ENCODE measurements around the gene CEBPA.

The CEBPA gene

DNA sequence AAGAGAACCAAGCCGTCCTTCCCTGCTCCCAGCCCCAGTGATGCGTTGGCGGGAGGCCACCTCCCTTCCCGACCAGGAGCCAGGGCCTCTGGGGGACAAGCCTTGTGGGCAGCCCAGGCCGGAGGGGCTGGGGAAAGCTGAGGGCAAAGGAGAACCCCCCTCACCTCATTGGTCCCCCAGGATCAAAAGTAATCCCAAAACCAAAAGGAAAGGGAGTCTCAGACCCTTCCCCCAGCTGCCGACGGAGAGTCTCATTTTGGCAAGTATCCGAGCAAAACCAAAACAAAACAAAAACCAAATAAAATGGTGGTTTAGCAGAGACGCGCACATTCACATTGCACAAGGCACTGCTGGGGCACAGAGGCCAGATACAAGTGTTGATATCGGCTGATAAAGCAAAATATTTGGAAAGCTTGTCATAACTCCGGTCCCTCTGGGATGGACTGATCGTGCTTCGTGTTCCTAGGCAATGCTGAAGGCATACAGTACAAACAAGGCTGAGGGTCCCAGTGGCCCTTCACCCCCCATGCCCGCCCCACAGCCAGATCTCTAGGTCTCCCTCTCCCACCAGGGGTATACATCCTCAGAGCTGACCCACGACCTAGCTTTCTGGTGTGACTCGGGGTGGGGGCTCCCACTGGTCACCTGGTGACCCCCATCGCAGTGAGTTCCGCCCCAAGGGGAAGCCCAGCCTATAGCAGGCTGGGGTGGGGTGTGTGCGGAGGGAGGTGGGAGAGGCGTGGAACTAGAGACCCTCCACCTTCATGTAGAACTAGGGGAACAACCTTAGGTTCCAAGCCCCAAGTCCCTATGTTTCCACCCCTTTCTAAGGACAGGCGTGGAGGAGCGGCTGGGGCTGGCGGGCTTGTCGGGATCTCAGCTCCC is 2.1 kb downstream of the CEBPA start:
- DNase-seq: no peak

DNA sequence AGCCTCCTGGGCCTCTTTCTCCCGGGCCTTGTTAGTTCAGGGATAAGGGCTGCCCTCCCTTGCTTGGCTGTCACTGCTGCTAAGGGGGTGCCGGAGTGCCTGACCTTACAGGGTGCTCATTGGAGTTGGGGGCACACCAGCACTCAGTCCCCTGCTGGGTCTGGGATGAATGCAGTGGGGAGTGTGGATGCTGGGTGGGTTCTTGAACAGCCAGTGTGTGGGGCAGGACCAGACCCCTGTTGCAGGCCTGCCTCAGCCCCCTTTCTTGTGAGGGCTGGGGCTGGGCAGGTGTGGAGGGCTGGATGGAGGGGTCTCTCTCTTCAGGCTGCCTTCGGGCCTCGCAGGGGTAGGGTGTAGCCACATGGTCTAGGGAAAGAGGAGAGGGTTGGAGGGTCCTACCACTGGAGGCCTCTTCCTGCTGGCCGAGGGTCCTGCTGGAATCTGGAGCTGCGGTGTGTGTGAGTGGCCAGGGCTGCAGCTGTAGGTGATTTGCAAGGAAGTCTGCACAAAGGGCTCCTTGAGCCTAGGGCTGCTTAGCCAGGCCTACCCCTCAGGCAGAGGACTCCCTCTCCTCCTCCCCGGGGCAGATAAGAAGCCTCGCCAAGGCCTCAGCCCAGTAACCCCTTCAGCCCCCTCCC is 3.2 kb downstream of the CEBPA start:
- DNase-seq: peak; percentile 45

DNA sequence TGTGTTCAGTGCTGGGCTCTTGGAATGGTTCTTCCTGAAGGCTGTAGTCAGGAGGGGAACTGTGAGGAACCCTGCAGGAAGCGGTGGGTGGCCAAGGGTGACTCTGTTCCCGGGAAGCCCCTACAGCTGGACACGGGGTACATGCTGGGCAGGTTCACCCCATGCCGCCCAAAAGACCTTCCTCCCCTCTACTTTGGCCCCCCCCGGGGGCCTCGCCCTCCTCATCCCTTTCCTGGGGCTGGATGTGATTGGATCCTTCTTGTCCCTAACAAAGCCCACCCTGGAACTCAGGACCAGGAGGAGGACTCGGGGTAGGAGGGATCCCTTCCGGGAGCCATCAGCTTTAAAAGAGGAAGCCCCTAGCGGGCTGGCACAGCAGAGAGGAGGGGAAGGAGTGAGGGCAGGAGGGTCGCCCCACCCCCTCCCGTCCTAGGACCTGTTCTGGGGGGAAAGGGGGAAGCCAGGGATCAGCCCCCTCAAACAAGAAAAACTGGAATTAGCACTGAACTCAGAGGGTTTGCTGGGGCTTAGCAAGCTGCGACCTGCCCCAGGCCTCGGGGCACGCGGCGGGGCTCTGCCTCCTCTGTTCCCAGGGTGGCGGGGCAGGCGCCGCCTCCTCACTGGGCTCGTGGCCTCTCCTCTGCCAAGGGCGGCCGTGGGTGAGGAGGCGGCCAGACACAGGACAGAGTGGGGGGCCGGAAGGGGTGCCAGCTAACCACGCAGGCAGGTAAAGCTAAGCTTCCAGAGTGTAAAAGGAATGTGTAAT is 4.0 kb downstream of the CEBPA start:
- peak; percentile 33 for DNase-seq

- peak; percentile 15 for DNase-seq
Measured at GRCh38 chr19:33297401-33298145, 4.8 kb downstream of the CEBPA start.

- DNase-seq: peak; percentile 73
Measured at GRCh38 chr19:33296488-33296971, 5.8 kb downstream of the CEBPA start.

- peak; percentile 16 for DNase-seq
Measured at GRCh38 chr19:33295621-33296487, 6.5 kb downstream of the CEBPA start.

DNA sequence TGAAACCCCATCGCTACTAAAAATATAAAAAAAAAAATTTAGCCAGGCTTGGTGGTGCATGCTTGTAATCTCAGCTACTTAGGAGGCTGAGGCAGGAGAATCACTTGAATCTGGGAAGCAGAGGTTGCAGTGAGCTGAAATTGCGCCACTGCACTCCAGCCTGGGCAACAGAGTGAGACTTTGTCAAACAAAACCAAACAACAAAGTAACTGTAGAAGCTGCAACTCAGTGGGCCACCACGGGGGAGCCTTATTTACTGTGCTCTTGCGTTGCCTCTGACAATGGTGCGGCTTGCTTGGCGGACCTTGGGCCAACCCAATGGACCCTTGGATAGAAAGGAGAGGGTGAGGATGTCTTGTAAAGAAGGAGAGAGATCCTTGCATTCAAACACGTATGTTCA is 7.3 kb downstream of the CEBPA start:
- peak; percentile 32 for DNase-seq

- DNase-seq: peak; percentile 30
Measured at GRCh38 chr19:33294058-33294798, 8.1 kb downstream of the CEBPA start.

DNA sequence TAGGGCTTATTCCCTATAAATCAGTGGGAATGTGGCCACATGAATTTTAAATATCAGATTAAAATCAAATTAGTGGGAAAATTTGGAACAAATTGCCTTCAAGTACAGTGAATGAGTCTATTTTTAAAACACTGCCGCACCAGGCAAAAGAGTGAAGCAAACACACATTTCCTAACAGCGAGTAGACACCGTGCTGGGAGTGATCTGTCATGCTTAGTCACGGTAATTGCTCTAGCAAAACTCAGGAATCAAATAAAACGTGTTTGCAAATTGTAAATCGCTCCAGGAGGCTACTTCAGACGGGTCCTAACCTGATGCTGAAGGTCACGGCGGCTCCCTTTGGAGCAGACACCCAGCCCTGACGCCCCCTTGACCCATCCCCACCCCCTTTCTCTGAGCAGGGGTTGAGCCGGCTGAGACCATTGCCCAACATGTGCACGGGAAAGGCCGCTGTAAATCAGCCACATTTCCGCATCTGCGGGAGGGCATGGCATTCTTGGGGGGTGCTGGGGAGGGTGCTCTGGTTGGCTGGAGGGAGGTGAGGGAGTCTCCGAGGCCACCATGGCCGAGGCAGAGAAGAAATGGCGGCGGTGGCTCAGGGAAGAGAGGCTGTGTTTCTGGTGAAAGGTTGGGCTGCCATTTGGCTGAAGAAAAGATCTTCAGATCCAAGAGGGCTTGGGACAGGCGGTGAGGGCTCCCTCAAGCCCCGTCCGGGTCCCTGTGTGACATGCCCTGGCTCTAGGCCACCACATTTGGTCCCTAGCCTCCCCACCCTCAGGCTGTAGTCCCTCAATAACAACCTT is 8.9 kb downstream of the CEBPA start:
- peak; percentile 41 for DNase-seq

DNA sequence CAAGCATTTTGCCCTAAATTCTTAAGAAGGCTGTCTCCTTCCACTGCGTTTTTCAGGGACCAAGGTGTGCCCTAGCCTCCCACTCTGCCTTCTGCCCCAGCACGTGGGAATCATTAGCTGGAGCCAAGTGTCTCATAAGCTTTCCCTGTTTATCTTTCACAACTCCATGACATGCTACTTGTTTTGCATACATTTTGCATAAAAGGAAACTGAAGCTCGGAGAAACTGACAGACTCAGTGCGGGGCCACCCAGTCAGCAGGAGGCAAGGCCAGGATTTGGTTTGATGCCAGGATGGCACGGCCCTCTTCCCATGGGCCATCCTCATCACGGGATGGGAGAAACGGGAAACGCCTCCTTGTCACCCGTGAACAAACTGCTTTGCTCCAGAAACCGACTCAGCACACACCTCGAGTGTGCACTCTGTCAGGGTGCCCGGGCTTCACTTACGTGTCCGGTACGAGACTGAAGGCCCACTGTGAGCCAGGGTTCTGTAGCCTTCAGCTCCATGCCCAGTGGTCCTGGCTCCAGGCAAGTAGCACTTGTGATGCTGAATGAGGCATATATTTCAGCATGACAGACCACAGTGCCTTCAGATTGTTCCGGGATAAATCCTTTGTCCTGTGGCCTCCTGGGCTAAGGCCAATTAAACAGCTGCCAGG is 9.6 kb downstream of the CEBPA start:
- DNase-seq: no peak

DNA sequence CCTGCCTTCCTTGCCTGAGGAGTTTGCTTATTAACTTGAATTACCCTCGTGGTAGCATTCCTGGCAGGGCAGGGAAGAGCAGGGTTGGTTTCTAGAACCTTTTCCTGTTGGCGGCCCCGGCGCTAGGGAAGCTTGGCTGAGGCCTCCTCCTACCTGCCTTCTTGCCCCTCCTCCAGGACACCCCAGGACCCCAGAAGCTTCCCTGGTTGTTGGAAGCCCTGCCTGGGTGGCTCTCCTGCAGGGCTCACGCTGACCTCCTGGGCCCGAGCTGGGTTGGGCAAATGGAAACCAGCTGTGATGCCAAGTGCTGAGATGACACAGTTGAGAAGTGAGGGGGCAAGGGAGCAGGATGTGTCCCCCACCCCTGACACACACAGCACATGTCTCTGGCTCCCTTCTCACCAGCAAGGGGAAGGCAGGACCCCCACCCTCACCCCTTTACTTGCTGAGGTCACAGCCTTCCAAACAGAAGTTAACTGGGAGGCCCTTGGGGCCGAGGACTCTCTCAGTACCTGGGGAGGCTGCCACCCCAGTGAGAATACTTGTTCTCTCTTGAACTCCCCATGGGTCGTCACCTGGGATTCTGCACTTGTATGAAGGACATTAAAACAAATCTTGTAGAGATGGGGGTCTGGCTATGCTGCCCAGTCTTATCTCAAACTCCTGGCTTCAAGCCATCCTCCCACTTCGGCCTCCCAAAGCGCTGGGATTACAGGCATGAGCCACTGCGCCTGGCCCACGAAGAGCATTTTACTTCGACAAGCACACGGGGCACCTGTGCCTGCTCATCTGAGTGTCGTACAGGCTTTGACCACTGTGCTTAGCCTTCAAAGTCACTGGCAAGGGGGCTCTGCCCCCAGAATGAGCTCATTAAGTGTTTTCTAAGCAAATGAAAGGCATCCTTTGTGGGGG is 10.5 kb downstream of the CEBPA start:
- no peak for DNase-seq

- no peak for DNase-seq
Measured at GRCh38 chr19:33290956-33291622, 11.2 kb downstream of the CEBPA start.

DNA sequence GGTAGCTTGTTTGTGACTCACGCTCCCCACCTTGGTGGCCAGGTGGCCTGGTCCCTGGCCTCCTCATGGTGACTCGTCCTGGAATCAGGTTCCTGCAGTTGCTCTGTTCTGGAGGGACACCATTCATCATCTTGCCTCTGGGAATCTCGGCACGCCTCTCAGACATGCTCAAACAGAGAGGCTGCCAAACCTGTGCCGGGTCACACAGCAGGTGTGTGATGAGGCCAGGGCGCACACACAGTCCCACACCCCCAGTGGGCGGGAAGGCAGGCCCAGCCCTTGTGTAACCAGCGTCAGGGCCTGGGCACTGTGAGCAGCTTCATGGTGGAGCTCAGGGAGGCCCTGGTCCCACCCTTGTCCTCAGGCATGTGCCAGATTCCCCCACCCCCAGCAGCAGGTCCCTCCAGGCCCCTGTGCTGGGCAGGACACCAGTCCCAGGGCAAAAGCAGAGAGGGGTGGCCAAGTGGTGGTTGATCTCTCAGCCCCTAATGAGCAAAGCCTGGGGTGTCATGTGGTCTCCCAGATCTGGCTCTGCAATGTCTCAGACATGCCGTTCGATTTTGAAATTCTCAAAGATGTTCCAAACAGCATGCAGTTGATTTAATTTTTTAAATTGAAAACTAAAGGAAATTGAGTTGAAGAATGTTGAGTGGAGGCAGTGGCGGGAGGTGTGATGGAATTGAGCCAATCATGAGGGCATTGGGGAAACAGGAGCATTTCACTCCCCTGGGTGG is 12.1 kb downstream of the CEBPA start:
- DNase-seq: no peak

DNA sequence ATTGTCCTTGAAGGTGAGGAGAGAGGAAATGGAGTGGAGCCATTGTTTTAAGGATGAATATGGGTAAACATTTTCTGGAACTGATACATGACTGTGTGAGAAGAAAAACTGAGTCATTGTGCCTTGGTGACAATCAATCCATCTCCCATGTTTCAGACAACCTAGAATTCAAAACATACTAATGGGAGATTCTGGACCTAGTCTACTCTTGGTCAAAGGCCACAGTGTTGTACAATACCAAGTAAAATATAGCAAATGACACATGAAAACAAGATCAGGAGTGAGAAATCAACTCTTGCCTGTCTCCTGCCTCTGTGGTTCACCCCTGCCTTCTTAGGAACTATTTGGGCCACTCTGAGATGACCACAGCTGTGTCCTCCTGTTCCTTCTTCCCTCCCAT is 13.1 kb downstream of the CEBPA start:
- no peak for DNase-seq

- no peak for DNase-seq
Measured at GRCh38 chr19:33288666-33289065, 13.7 kb downstream of the CEBPA start.

GRCh38 chr19:33287927-33288326 is 14.4 kb downstream of the CEBPA start:
- DNase-seq: no peak

- DNase-seq: no peak
Measured at GRCh38 chr19:33287438-33287837, 14.9 kb downstream of the CEBPA start.

Measured in right forelimb (tissue), 1 donor.